ENCODE measurements around the gene DLG2. TPM values are rescaled to one million over a fixed set of nuclear protein-coding genes. Genes with fewer than 3 reads are reported as not detected.

Gene DLG2
- total and polyA plus RNA-seq, 3 experiments from 2014 or later: 0.81 to 1.5 (median 1.3) TPM

DNA sequence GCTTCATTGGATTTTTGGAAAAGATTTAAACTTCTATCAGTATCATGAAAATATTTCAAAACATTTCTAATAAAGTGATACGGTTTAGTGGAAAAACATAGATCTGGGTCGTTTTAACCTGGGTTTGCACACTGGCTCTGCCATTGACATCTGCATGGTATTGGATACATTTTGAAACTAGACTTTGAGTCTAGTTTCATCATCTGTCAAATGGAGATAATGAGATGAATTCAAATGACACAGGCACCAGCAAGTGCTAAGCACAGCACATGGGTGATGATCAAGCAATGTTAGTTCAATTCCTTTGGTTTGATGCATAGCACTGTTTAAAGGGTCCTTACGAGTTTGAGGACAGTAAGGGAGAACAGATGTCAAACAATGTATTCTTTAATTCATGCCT, 1522.0 kb downstream of the DLG2 start:
- Mint-ChIP-seq H3K4me3 (no peak overlapping the region), H3K4me1 (no peaks in the 10 kb centered on the region), H3K9me3 (peaks cover 2 to 8% (median 4%) of the 10 kb centered on the region in 5 donors), H3K27ac (no peak overlapping the region), H3K36me3 (no peaks in the 10 kb centered on the region), H3K27me3 (no peaks in the 10 kb centered on the region)
- DNase-seq: no peak
- H3K36me3 ChIP-seq (ENCODE audit: insufficient read depth, low read length): no peaks in the 10 kb centered on the region
- H3K4me3 ChIP-seq (ENCODE audit: low read length): no peak overlapping the region
- no peaks in the 10 kb centered on the region for H3K4me1 ChIP-seq (ENCODE audit: insufficient read depth, low read length)
- no peaks in the 10 kb centered on the region for H3K9me3 ChIP-seq (ENCODE audit: low read length)
- H3K27me3 ChIP-seq (ENCODE audit: insufficient read depth, low read length, poor library complexity, severe bottlenecking): no peaks in the 10 kb centered on the region
- ChIA-PET CTCF (no interaction called here), POLR2A (no interaction called here)
- no peak overlapping the region for H3K27ac ChIP-seq (ENCODE audit: low read depth, low read length)

DNA sequence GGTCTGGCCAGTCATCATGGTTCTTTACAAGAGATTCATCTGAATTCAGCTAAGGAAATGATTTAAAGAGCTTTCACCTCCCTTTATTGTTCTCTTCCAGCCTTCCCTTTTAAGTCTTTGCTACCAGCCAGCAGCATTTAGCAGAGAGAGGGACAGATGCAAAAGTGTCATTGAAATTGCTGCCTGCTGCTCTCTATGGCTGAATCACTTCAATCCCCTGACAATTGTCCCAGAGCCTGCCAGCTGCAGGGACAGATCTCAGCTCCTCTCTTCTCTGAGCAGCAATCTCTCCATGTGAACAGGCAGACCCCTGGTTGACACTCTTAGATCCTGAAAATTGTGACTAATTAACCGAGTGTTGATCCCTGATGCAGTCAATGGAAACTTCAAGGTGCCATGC, 1524.0 kb downstream of the DLG2 start:
- Histone ChIP-seq H3K4me3 (ENCODE audit: low read length) (no peak overlapping the region), H3K27me3 (ENCODE audit: insufficient read depth, low read length, poor library complexity, severe bottlenecking) (no peaks in the 10 kb centered on the region), H3K4me1 (ENCODE audit: insufficient read depth, low read length) (no peaks in the 10 kb centered on the region), H3K36me3 (ENCODE audit: insufficient read depth, low read length) (no peaks in the 10 kb centered on the region), H3K9me3 (ENCODE audit: low read length) (no peaks in the 10 kb centered on the region), H3K27ac (ENCODE audit: low read depth, low read length) (no peak overlapping the region)
- Mint-ChIP-seq H3K4me3 (no peak overlapping the region), H3K36me3 (no peaks in the 10 kb centered on the region), H3K4me1 (no peaks in the 10 kb centered on the region), H3K9me3 (peaks cover 2 to 15% (median 8%) of the 10 kb centered on the region in 5 donors), H3K27me3 (no peaks in the 10 kb centered on the region), H3K27ac (no peak overlapping the region)
- no peak for DNase-seq
- POLR2A ChIA-PET: no interaction called here
- CTCF ChIA-PET: no interaction called here

- Histone ChIP-seq H3K27ac (ENCODE audit: low read depth, low read length) (no peak overlapping the region), H3K27me3 (ENCODE audit: insufficient read depth, low read length, poor library complexity, severe bottlenecking) (no peaks in the 10 kb centered on the region), H3K36me3 (ENCODE audit: insufficient read depth, low read length) (no peaks in the 10 kb centered on the region), H3K9me3 (ENCODE audit: low read length) (no peaks in the 10 kb centered on the region), H3K4me1 (ENCODE audit: insufficient read depth, low read length) (no peaks in the 10 kb centered on the region), H3K4me3 (ENCODE audit: low read length) (no peak overlapping the region)
- H3K27me3 Mint-ChIP-seq: peaks cover 0 to 1% of the 10 kb centered on the region in 2 donors
- no peak for DNase-seq
- POLR2A ChIA-PET: no interaction called here
- no peaks in the 10 kb centered on the region for H3K4me1 Mint-ChIP-seq
- peaks cover 1 to 18% (median 6%) of the 10 kb centered on the region in 5 donors for H3K9me3 Mint-ChIP-seq
- H3K4me3 Mint-ChIP-seq: no peak overlapping the region
- H3K36me3 Mint-ChIP-seq: no peaks in the 10 kb centered on the region
- H3K27ac Mint-ChIP-seq: no peak overlapping the region
- CTCF ChIA-PET: no interaction called here
Observed at GRCh38 chr11:84097186-84097585, 1530.0 kb downstream of the DLG2 start.

DNA sequence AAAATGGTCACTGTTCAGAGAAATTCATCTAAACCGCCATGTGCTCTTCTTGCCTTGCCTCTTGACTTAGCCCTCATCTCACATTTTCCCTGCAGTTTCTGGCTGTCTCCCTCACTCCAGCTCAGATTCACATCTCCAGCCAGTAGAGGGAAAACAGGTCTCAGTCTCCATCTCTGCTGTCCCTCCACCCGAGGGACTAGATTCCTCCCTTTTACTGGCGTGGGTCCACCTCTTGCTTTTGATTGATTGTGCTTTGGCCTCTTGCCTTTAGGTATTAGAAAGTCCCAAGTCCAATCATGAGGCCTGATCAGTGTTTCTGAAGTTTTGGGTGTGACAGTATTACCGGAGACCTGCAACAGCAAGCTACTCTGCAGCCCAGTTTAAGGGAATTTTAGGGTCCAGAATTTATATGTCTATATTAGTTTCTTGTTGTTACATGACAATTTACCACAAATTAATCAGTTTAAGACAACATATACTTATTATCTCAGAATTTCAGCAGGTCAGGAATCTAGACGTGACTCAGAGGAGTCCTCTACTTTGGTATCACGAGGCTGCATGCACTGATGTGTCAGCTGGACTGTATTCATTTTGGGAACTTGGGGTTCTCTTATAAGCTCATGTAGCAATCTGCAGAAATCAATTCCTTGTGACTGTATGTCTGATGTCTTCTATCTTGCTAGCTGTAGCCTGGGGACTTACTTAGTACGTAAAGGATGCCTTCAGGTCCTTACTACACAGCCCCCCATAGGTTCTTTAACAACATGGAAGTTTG, 1535.7 kb downstream of the DLG2 start:
- H3K9me3 Mint-ChIP-seq: peaks cover 0 to 36% (median 6%) of the 10 kb centered on the region in 5 donors
- Histone ChIP-seq H3K4me1 (ENCODE audit: insufficient read depth, low read length) (no peaks in the 10 kb centered on the region), H3K27ac (ENCODE audit: low read depth, low read length) (no peak overlapping the region), H3K9me3 (ENCODE audit: low read length) (no peaks in the 10 kb centered on the region), H3K36me3 (ENCODE audit: insufficient read depth, low read length) (no peaks in the 10 kb centered on the region), H3K27me3 (ENCODE audit: insufficient read depth, low read length, poor library complexity, severe bottlenecking) (no peaks in the 10 kb centered on the region), H3K4me3 (ENCODE audit: low read length) (no peak overlapping the region)
- H3K4me3 Mint-ChIP-seq: no peak overlapping the region
- H3K27ac Mint-ChIP-seq: no peak overlapping the region
- peaks cover 0 to 1% (median 0%) of the 10 kb centered on the region in 3 donors for H3K36me3 Mint-ChIP-seq
- H3K27me3 Mint-ChIP-seq: peaks cover 0 to 1% of the 10 kb centered on the region in 2 donors
- H3K4me1 Mint-ChIP-seq: no peaks in the 10 kb centered on the region
- POLR2A ChIA-PET: no interaction called here
- no peak for DNase-seq
- CTCF ChIA-PET: no interaction called here

GRCh38 chr11:84089072-84090057, 1537.8 kb downstream of the DLG2 start:
- Histone ChIP-seq H3K9me3 (ENCODE audit: low read length) (no peaks in the 10 kb centered on the region), H3K4me1 (ENCODE audit: insufficient read depth, low read length) (no peaks in the 10 kb centered on the region), H3K27me3 (ENCODE audit: insufficient read depth, low read length, poor library complexity, severe bottlenecking) (no peaks in the 10 kb centered on the region), H3K36me3 (ENCODE audit: insufficient read depth, low read length) (no peaks in the 10 kb centered on the region), H3K27ac (ENCODE audit: low read depth, low read length) (no peak overlapping the region), H3K4me3 (ENCODE audit: low read length) (no peak overlapping the region)
- H3K36me3 Mint-ChIP-seq: peaks cover 0 to 1% (median 0%) of the 10 kb centered on the region in 3 donors
- H3K4me1 Mint-ChIP-seq: no peaks in the 10 kb centered on the region
- H3K27me3 Mint-ChIP-seq: no peaks in the 10 kb centered on the region
- no peak overlapping the region for H3K27ac Mint-ChIP-seq
- no peak for DNase-seq
- ChIA-PET POLR2A (no interaction called here), CTCF (no interaction called here)
- H3K4me3 Mint-ChIP-seq: no peak overlapping the region
- H3K9me3 Mint-ChIP-seq: peaks cover 0 to 44% (median 8%) of the 10 kb centered on the region in 5 donors

DNA sequence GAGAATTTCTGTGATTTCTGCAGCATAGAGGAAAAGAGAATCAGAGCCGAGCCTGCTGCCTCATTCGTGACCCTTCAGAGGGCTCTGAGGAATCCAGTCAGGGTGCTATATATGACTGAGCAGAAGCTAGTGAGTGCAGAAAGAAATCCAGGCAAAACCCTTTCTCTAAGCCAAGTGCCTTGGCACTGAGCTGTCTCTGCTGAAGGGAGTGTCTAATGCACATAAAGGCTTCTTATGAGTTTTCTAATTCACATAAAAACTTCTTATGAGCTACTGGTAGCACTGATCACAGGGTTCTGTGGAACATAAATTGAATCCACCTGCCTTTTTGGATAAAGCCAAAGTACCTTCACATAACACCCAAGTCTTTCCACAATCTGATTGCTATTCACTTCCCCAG, 1555.3 kb downstream of the DLG2 start:
- H3K27ac ChIP-seq (ENCODE audit: low read depth, low read length): no peak overlapping the region
- CTCF ChIA-PET: no interaction called here
- H3K36me3 ChIP-seq (ENCODE audit: insufficient read depth, low read length): no peaks in the 10 kb centered on the region
- no peaks in the 10 kb centered on the region for H3K27me3 Mint-ChIP-seq
- no peak overlapping the region for H3K4me3 Mint-ChIP-seq
- H3K27me3 ChIP-seq (ENCODE audit: insufficient read depth, low read length, poor library complexity, severe bottlenecking): no peaks in the 10 kb centered on the region
- no peaks in the 10 kb centered on the region for H3K4me1 Mint-ChIP-seq
- H3K9me3 ChIP-seq (ENCODE audit: low read length): no peaks in the 10 kb centered on the region
- H3K4me3 ChIP-seq (ENCODE audit: low read length): no peak overlapping the region
- no peak overlapping the region for H3K27ac Mint-ChIP-seq
- DNase-seq: no peak
- H3K9me3 Mint-ChIP-seq: peaks cover 2 to 13% (median 8%) of the 10 kb centered on the region in 5 donors
- POLR2A ChIA-PET: no interaction called here
- H3K36me3 Mint-ChIP-seq: no peaks in the 10 kb centered on the region
- no peaks in the 10 kb centered on the region for H3K4me1 ChIP-seq (ENCODE audit: insufficient read depth, low read length)

DNA sequence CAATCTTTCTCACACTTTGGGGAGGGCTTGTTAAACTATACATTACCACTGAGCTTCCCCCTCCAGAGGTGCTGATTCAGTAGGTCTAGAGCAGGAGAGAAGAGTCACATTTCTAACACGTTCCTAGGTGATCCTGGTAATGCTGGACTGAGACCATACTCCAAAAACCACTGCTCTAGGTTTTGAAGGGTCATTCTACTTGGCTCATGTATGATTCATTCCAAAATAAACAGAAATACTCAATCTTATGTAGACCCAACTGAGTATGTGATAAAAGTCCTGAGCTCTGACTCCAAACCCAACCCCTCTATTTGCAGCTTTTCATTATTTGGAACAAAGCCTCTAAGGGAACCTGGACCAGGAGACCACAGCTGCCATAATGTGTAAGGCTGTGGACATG, 1558.1 kb downstream of the DLG2 start:
- H3K9me3 Mint-ChIP-seq: peaks cover 0 to 13% (median 5%) of the 10 kb centered on the region in 5 donors
- no peak for DNase-seq
- POLR2A ChIA-PET: no interaction called here
- no peaks in the 10 kb centered on the region for H3K36me3 Mint-ChIP-seq
- no peaks in the 10 kb centered on the region for H3K36me3 ChIP-seq (ENCODE audit: insufficient read depth, low read length)
- CTCF ChIA-PET: no interaction called here
- no peak overlapping the region for H3K4me3 ChIP-seq (ENCODE audit: low read length)
- H3K27ac ChIP-seq (ENCODE audit: low read depth, low read length): no peak overlapping the region
- no peaks in the 10 kb centered on the region for H3K27me3 ChIP-seq (ENCODE audit: insufficient read depth, low read length, poor library complexity, severe bottlenecking)
- no peak overlapping the region for H3K27ac Mint-ChIP-seq
- no peaks in the 10 kb centered on the region for H3K9me3 ChIP-seq (ENCODE audit: low read length)
- H3K4me1 ChIP-seq (ENCODE audit: insufficient read depth, low read length): no peaks in the 10 kb centered on the region
- H3K4me1 Mint-ChIP-seq: no peaks in the 10 kb centered on the region
- no peak overlapping the region for H3K4me3 Mint-ChIP-seq
- no peaks in the 10 kb centered on the region for H3K27me3 Mint-ChIP-seq

DNA sequence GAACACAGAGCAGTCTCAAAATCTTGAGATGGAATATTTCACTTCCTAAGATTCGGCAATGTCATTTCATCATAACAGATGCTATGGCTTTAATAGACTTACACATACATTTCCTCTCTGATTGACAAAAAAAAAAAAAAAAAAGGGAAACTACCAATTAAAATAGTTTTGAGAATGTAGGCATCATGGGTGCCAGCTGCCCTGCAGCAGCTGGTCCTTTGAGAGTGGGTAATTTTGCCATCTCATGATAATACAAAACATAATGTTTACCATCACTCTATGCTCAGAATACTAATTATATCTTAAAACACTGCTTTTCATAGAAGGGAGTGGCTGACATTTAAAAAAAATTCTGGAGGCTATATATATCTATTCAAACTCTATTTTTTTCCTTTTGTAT, 1565.4 kb downstream of the DLG2 start:
- Mint-ChIP-seq H3K27me3 (no peaks in the 10 kb centered on the region), H3K36me3 (no peaks in the 10 kb centered on the region), H3K4me3 (no peak overlapping the region), H3K4me1 (no peaks in the 10 kb centered on the region), H3K9me3 (peaks cover 4 to 20% (median 5%) of the 10 kb centered on the region in 5 donors), H3K27ac (no peak overlapping the region)
- ChIA-PET CTCF (no interaction called here), POLR2A (no interaction called here)
- no peak overlapping the region for H3K4me3 ChIP-seq (ENCODE audit: low read length)
- H3K36me3 ChIP-seq (ENCODE audit: insufficient read depth, low read length): no peaks in the 10 kb centered on the region
- DNase-seq: no peak
- H3K9me3 ChIP-seq (ENCODE audit: low read length): no peaks in the 10 kb centered on the region
- H3K27me3 ChIP-seq (ENCODE audit: insufficient read depth, low read length, poor library complexity, severe bottlenecking): no peaks in the 10 kb centered on the region
- no peak overlapping the region for H3K27ac ChIP-seq (ENCODE audit: low read depth, low read length)
- H3K4me1 ChIP-seq (ENCODE audit: insufficient read depth, low read length): no peaks in the 10 kb centered on the region
